Keratinocyte (primary cell): Measurements from ENCODE around the gene D2HGDH.

ENCODE experiments used
- CTCF ChIP-seq, 3 experiments: IDR thresholded peaks in 1 of 3; conservative IDR thresholded peaks in 1 of 3; optimal IDR thresholded peaks in 1 of 3; 2 replicates in 2 of 3; 3 replicates in 1 of 3; pipeline versions ENCODE3 to v1.5.1; 2011; ENCODE audit warnings: low read length in 3 of 3, mild to moderate bottlenecking in 3 of 3, moderate library complexity in 2 of 3, control low read depth in 1 of 3, inconsistent platforms in 1 of 3; ENCODE audit not compliant: insufficient read depth in 2 of 3; ENCODE audit errors: extremely low read depth in 1 of 3
- EZH2 ChIP-seq: IDR thresholded peaks from one replicate; pipeline ENCODE4 v1.6.1; 2012; ENCODE audit warnings: inconsistent platforms, mild to moderate bottlenecking, low read length, moderate library complexity

GRCh38 chr2:241741016-241741415, 6.6 kb downstream of the D2HGDH start:
- TF ChIP-seq CTCF (optimal IDR thresholded peaks at IDR 0.05 in 1 of 3, IDR thresholded peaks at IDR 0.05 in 1 of 3, conservative IDR thresholded peaks at IDR 0.05 in 1 of 3; ENCODE audit: extremely low read depth in 1 of 3, insufficient read depth in 2 of 3, low read length in 3 of 3) (no peak), EZH2 (no peak)
